ENCODE measurements around the gene DICER1.

The DICER1 gene

GRCh38 chr14:95069547-95069946, 87.8 kb downstream of the DICER1 start:
- H3K4me3 ChIP-seq (ENCODE audit: low read depth, low read length): no peak overlapping the region
- no peak for TF ChIP-seq CTCF (IDR thresholded peaks at IDR 0.05; ENCODE audit: insufficient read depth, low read depth, low read length, missing control alignments)
- no peak for DNase-seq (ENCODE audit: low read depth)

- TF ChIP-seq CTCF (IDR thresholded peaks at IDR 0.05; ENCODE audit: insufficient read depth, low read depth, low read length, missing control alignments): no peak
- no peak overlapping the region for H3K4me3 ChIP-seq (ENCODE audit: low read depth, low read length)
These were observed 88.3 kb downstream of the DICER1 start for GRCh38 chr14:95069018-95069417.

GRCh38 chr14:95068521-95068920, 88.8 kb downstream of the DICER1 start:
- no peak for TF ChIP-seq CTCF (IDR thresholded peaks at IDR 0.05; ENCODE audit: insufficient read depth, low read depth, low read length, missing control alignments)
- DNase-seq (ENCODE audit: low read depth): no peak

More at GRCh38 chr14:95069018-95069417, 88.3 kb downstream of the DICER1 start:
- DNase-seq (ENCODE audit: low read depth): no peak

GRCh38 chr14:95068080-95068479, 89.2 kb downstream of the DICER1 start:
- DNase-seq (ENCODE audit: low read depth): no peak
- no peak for TF ChIP-seq CTCF (IDR thresholded peaks at IDR 0.05; ENCODE audit: insufficient read depth, low read depth, low read length, missing control alignments)

More at GRCh38 chr14:95068521-95068920, 88.8 kb downstream of the DICER1 start:
- no peak overlapping the region for H3K4me3 ChIP-seq (ENCODE audit: low read depth, low read length)

GRCh38 chr14:95067526-95067925, 89.8 kb downstream of the DICER1 start:
- no peak for DNase-seq (ENCODE audit: low read depth)
- no peak for TF ChIP-seq CTCF (IDR thresholded peaks at IDR 0.05; ENCODE audit: insufficient read depth, low read depth, low read length, missing control alignments)
- no peak overlapping the region for H3K4me3 ChIP-seq (ENCODE audit: low read depth, low read length)

More at GRCh38 chr14:95068080-95068479, 89.2 kb downstream of the DICER1 start:
- no peak overlapping the region for H3K4me3 ChIP-seq (ENCODE audit: low read depth, low read length)

GRCh38 chr14:95066427-95066986, 90.8 kb downstream of the DICER1 start:
- H3K4me3 ChIP-seq (ENCODE audit: low read depth, low read length): no peak overlapping the region
- TF ChIP-seq CTCF (IDR thresholded peaks at IDR 0.05; ENCODE audit: insufficient read depth, low read depth, low read length, missing control alignments): no peak
- no peak for DNase-seq (ENCODE audit: low read depth)

GRCh38 chr14:95065411-95065810, 91.9 kb downstream of the DICER1 start:
- TF ChIP-seq CTCF (IDR thresholded peaks at IDR 0.05; ENCODE audit: insufficient read depth, low read depth, low read length, missing control alignments): no peak
- no peak overlapping the region for H3K4me3 ChIP-seq (ENCODE audit: low read depth, low read length)
- no peak for DNase-seq (ENCODE audit: low read depth)
